Brain pericyte (primary cell): ENCODE results near the gene GLOD5.

Source experiments
- DNase-seq: peaks from one replicate; pipeline ENCODE4 v3.0.0-alpha.2; 2012; ENCODE audit warnings: low read depth, low spot score

GLOD5 gene

DNA sequence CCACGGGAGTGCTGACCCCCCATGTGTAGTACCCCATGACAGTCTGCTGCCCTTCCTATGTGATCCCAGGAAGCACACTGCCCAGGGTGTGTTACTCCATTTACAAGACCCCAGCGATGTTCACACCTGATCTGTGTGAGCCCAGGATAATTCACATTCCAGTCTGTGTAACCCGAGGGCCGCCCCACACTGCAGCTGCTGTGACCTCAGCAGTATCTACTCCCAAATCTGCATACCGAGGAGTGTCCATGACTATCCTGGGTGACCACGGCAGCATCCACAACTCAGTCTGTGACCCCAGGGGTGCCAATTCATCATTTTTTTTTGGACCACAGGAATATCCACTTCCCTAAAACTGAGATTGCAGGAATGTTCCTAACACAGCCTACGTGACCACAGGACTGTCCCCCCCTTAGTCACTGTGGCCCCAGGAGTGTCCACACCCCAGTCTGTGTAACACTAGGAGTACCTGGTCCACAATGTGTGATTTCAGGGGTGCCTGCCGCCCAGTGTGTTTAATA lies 7.8 kb upstream of the GLOD5 start:
- DNase-seq = no peak

DNA sequence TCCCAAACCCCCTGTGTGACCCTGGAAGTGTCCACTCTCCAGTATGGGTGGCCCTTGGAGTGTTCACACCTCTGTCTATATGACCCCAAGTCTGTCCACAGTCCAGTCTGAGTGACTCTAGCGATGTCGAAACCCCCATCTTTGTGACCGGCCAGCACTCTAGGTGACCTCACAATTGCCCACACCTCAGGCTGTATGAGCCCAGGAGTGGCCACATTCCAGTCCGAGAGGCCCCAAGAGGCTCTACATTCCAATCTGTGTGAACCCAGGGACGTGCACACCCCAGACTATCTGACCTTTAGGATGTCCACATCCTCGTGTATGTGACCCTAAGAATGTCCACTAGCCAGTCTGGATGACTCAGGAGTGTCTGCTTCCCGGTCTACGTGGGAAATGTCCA lies 7.3 kb upstream of the GLOD5 start:
- no peak for DNase-seq

DNA sequence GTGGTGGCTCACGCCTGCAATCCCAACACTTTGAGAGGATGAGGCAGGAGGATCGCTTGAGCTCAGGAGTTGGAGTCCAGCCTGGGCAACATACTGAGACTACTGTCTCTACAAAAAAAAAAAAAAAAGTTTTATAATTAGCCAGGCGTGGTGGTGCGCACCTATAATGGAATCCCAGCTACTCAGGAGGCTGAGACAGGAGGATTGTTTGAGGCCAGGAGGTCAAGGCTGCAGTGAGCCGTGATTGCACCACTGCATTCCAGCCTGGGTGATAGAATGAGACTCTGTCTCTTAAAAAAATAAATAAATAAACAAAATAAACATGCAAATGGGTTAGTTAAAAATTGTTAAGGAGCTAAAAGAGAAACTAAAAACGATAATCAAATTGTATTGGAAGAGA lies 7.7 kb downstream of the GLOD5 start:
- no peak for DNase-seq

DNA sequence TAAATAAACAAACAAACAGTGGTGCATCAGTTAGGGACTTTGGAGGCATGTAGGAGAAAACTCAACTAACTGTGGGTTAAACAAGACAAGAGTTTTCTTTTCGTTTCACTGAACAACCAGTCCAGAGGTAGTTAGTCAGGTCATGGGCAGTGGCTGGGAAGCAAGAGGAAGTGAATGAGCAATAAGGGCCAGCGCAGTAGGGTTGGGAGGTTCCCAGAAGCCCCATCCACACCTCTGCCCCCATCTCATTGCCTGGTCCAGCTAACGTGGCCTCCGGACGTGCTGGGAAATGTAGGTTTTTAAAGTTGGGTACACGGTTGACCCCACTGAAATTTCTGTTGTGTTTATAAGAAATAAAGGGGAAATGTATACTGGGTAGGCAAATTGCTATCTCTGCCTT lies 8.7 kb downstream of the GLOD5 start:
- no peak for DNase-seq

DNA sequence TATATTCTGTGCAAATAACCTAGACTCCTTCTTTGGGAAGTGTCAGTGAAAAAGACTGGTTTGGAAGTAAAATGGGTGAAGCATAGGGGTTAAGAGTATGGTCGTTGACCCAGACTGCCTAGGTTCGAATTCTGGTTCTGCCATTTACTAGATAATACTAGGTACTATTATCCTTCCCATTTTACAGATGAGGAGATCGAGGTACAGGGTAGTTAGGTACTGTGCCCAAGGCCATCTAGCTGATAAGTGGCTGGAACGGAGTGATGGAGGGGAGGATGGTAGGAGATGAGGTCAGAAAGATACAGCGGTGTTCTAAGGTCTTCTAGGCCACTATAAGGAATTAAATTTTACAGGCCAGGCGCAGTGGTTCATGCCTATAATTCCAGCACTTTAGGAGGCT lies 11.1 kb downstream of the GLOD5 start:
- DNase-seq = no peak

DNA sequence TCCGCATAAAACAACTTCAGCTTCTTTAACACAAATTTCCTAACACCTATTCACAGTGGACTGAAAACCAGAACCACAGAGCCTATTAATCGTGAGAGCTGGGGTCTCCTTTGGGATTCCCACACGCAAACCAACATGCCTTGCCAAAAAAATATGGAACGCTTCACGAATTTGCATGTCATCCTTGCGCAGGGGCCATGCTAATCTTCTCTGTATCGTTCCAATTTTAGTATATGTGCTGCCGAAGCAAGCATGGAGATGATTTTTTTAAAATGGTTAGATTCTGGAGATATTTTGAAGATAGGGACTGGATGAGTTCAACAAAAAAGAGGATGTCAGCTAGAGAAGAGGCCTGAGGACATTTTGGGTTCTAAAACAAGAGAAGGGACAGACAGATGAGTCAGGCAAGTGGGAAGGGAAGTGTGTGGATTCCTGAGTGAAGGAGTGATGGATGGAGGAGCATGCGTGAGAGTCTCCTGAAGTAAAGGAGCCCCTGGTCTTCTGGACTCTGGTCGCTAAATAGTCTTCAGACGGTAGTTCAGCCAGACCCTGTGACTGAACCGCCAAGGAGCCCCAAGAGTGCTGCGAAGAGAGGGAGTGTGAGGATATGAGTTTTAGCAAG lies 15.4 kb downstream of the GLOD5 start:
- no peak for DNase-seq

DNA sequence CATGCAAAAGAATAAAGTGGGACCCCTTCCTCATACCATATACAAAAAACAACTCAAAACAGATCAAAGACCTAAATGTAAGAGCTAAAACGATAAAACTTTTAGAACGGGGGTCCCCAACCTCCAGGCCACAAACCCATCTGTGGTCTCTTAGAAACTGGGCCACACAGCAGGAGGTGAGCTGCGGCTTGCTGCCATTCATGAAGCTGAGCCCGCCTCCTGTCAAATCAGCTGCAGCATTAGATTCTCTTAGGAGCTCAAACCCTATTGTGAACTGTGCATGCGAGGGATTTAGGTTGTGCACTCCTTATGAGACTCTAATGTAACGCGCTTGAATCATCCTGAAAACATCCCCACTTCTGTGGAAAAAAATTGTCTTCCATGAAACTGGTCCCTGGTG lies 17.9 kb downstream of the GLOD5 start:
- no peak for DNase-seq

DNA sequence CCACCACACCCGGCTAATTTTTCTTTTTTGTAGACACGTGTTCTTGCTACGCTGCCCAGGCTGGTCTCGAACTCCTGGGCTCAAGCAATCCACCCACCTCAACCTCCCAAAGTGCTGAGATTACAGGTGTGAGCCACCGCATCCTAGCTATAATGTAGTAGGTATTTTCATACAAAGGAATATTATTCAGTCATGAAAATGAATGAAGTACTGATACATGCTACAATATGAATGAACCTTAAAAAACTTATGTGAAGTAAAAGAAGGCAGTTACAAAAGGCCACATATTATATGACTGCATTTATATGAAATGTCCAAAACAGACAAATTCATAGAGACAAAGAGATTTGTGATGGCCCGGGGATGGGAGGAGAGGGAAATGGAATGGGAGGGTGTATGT lies 20.2 kb downstream of the GLOD5 start:
- DNase-seq = no peak

DNA sequence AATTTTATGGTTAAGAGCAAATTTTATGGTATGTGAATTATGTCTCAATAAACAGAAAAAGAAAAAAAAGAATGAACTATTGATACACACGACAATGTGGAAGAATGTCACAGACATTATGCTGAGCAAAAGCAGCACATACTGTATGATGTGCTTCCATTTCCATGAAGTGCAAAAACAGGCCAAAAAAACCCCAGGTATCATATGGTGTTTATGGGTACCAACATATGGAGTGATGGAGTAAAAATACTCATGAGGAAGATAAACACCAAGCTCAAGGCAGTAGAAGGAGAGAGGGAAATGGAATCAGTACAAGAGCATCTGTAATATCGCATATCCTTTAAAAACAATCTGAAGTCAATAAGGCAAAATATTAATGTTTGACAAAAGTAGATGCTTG lies 20.7 kb downstream of the GLOD5 start:
- no peak for DNase-seq

DNA sequence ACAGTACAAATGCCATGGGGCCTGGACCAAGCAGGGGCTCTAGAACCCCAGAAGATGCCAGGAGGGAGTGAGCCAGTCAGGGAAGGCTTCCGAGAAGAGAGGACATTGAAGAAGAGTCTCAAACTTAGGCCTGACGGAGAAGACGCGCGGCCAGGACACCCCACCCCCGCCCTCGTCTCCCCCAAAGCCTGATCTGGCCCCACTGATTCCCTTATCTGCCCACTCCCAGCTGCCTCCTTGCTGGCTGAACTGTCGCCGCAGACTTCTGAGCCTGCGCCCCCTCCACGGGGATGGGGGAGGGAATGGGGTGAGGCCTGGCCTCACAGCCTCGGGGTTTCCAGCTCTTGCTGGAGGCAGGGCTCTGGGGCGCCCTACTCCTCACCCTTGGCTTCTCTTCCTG lies 21.2 kb downstream of the GLOD5 start:
- DNase-seq = no peak

DNA sequence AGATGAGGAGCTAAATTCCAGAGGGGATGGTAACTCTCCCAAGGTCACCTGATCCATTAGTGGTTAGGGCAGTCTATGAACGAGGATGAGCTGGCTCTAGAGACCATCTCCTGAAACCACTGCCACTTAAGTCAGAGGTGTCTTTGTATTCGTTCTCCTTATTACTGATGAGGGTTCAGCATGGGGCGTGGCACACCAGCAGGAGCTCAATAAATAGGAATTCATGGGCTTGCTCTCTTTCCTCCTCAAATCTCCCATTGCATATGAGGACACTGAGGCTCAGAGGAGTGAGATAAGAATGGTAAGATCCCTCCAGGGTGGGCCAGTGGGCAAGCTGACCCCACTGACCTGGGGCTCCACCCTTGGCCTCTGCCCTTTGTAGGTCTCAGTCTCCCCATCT lies 23.2 kb downstream of the GLOD5 start:
- no peak for DNase-seq

DNA sequence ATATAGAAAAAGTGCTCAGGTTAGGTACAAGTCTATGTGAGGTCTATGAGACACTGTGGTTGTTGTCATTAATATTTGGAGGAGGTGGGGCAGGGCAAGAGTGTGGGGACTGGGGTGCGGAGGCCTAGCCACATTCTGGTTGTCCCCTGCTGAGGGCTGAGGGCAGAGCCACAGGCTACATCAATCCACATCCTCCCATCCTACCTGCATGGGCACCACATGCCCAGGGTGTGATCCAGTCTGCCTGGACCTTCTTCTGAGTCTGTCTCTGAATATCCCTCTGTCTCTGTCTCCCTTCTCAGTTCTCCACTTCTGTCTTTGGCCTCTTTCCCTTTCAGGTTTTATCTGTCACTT lies 23.6 kb downstream of the GLOD5 start:
- DNase-seq = no peak

DNA sequence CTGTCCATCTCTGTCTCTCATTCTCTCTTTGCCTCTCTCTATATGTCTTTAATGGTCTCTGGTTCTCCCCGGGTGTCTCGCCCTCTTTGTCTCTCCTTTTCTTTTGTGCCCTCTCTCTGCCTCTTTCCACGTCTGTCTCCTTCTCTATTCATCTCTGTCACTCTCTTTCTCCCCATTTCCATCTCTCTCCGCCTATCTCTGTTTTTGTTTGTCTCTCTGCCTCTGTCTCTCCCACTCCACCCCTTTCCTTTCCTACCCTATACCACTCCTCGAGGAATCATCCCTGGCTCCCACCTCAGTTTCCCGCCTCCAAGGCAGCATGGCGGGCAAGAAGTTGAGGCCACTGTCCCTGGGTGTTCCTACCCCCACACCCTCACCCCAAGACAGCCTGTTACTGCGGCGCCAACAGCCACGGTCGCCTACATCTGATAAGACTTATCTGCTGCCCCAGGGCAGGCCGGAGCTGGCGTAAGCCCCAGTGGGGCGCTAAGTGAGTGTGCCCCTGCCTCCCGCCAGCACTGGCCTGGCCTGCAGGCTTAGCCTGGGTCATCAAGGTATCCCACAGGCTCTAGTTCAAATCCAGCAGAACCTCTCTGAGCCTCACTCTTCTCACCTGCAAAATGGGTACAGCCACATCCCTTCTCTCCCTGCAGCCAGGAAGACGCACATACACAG lies 24.1 kb downstream of the GLOD5 start:
- no peak for DNase-seq

DNA sequence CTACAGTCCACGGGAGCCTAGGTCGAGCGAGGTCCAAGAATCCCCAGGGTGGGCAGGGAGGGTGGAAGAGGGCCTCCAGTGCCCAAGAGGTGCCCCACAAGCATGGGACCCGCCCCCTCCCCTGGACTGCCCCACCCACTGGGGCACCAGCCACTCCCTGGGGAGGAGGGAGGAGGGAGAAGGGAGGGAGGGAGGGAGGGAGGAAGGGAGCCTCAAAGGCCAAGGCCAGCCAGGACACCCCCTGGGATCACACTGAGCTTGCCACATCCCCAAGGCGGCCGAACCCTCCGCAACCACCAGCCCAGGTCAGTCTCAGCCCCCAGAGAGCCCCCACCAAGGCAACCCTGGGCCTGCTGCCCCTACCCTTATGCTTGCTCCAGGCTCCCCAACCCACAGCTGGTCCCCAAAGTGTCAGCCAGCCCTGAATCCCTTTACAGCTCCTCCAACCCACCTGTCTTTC lies 24.8 kb downstream of the GLOD5 start, which contains the start of gene GATA1:
TSS of gene GATA1 (plus strand) at position 250 of the 460 bp plus-strand sequence. CDS start 4,520 bp downstream, outside the sequence.
- DNase-seq = no peak

DNA sequence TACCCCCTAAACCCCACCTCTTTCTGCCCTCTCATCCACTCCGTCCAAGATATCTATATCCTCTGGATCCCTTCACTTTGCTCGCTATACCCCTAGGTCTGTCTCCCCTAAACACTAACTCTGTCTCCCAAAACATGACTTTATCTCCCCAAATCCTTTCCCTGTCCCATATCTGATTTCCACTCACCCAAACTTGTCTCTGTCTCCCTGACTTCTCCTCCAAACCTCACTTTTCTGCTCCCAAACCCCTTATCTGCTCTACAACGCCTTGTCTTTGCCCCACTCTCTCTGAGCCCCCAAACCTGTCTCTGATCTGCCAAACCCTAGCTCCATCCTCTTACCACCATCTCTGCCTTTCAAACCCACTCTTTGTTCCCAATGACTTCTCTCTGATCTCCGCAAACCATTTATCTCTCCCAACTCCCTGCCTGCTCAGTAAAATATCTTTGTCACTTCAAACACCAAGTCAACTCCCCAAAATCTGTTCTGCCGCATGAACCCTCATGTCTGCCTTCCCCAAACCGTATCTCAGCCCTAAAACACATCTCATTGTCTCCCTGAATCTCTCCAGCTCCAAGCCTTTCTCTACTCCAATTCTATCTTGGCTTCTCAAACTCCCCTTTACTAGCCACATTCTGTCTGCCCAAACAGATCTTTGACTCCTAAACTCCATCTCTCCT lies 25.4 kb downstream of the GLOD5 start:
- no peak for DNase-seq

DNA sequence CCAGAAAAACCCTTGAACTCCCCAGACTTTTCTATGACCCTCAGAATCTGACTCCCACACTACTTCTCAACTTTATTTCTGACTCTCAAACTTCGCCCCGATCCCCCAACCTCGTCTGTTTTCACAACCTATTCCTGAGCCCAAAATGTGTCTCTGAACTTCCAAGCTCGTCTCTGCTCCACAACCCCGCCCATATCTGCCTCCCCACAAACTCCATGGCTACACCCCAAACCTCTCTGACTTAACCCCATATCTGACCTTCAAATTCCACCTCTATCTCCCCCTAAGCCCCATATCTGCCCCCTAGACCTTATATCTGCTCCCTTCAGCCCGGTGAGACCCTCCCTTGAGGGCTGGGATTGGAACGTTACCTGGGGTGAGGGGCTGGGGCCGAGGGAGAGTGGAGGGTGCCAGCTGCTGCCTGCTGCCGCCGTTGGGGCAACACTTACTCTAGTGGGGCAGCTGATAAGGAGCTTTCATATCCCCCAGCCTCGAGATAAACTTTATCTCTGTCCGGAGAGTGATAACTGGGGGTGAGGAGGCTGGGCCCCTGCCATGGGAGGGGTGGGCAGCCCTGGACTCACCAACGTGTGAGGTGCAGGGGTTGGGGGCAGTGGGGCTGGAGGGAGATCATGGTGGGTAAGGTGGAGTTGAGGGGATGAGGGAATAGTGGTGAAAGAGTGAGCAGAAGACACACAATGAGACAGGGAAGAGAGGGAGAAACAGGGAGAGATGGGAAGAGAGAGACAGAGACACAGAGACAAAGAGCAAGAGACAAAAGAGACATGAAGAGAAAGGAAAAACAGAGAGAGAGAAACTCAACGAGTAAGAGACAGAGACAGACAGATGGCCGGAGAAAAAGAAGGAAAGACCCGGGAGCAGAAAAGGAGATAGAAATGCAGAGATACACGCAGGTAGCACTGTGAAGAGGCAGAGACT lies 26.2 kb downstream of the GLOD5 start:
- no peak for DNase-seq

DNA sequence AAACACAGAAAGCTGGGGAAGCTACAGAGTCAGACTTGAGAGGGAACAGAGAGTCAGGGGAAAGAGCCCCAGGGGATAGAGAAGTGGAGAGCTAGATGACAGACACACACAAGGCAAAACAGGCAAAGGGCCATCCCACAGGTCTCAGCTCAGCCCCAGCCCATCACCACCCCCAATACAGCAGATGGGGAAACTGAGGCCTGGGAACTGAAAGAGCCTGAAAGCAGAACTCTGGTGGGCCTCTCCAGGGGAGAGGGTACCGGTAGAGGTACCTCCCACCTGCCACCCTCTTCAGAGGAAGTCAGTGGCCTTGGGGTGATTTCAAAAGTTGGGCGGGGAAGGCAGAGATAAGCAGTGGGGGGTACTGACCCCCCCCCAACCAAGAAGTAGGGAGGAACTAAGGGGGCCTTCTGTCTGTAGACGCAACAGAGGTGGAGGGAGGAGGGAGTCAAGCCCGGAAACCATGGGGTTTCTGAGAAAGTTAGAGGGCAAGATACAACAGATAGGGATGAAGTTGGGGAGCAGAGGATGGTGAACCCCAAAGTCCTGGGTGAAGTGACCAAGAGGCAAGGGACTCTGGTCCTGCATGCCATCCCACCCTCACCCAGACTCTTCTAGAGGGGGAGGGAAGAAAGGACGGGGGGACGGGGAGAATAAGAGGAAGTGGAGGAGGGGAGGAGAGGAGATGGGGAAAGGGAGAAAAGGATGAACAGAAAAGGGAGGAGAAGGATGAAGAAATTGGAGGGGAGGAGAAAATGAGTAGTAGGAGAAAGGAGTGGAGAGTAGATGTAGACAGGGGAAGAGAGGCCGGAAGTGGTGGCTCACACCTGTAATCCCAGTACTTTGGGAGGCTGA lies 28.0 kb downstream of the GLOD5 start:
- DNase-seq = no peak

DNA sequence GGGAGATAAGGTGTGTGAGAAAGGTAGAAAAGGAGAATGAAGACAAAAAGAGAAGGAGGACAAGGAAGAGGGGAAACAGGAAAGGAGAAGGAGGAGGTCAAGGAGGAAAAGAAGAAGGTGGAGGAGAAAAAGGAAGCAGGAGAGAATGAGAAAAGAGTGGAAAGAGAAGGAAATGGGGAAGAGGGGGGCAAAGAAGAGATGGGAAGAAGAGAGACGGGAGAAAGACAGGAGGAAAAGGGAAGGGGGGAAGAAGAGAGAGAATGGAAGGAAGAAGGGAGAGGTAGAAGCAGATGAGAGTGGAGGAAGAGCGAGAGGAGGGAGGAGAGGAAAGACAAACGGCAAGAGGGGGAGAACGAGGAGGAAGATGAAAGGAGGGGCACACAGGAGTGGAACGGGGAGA lies 28.9 kb downstream of the GLOD5 start:
- DNase-seq = no peak

DNA sequence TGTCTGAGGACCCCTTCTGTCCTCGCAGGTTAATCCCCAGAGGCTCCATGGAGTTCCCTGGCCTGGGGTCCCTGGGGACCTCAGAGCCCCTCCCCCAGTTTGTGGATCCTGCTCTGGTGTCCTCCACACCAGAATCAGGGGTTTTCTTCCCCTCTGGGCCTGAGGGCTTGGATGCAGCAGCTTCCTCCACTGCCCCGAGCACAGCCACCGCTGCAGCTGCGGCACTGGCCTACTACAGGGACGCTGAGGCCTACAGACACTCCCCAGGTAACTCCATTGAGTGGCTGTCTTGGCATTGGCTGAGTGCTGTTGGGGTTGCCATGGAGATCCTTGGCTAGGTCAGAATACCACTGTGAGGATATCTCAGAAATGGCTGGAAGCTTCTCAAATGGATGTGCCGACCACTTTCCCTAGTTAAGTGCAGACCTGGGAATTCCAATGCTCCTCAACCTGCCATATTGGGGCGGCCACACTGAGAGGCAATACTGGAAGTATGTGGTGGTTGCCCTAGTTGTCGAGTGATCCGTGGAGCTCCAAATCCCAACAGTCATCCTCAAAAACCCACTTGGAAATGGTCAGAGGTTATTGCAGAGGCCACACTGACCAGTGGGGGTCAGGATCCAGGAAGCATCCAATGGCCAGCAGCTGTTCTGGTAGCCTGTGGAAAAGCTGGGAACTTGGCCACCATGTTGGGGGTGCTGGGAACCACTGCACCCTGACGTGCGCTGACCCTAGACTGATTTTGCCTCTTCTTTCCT lies 29.7 kb downstream of the GLOD5 start:
- DNase-seq = no peak

DNA sequence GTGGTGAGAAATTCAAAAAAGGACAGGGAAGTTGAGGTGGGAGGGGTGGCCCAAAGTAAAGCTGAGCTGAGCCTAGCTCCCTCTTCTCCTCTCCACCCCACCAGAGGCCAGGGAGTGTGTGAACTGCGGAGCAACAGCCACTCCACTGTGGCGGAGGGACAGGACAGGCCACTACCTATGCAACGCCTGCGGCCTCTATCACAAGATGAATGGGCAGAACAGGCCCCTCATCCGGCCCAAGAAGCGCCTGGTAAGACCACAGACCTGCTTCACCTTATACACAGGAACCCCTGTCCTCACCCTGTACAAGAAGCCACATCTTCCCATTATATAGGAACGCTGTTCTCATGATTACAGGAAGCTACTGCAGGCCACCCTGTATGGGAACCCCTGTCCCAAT lies 30.7 kb downstream of the GLOD5 start:
- no peak for DNase-seq
